Smooth muscle cell (in vitro differentiated cells): ENCODE measurements around the gene SLC38A1. TPM values are rescaled to one million over a fixed set of nuclear protein-coding genes. Genes with fewer than 3 reads are reported as not detected.

Experiments used
- DNase-seq: peaks from one replicate; lab custom pipeline; 2025; ENCODE audit not compliant: unreplicated experiment; lab: John Stamatoyannopoulos, UW
- H2AFZ ChIP-seq: fragments of 200-600 bp; sonication (generic); 2 replicates; pipeline ENCODE4 v1.6.0; 2016; ENCODE audit warnings: antibody characterized with exemption, low read depth, mild to moderate bottlenecking
- H3F3A ChIP-seq: fragments of 200-600 bp; sonication (generic); 2 replicates; pipeline ENCODE4 v1.6.0; 2017; ENCODE audit warnings: antibody characterized with exemption, low read depth
- H3K27ac ChIP-seq: fragments of 200-600 bp; sonication (generic); 2 replicates; pipeline ENCODE4 v1.5.1; 2016; ENCODE audit warnings: low read depth, mild to moderate bottlenecking
- H3K27me3 ChIP-seq: fragments of 200-600 bp; sonication (generic); 2 replicates; pipeline ENCODE4 v1.6.1; 2016; ENCODE audit warnings: low read depth, mild to moderate bottlenecking
- H3K36me3 ChIP-seq: fragments of 200-600 bp; sonication (generic); 2 replicates; pipeline ENCODE4 v1.5.1; 2016; ENCODE audit warnings: low read depth
- H3K4me1 ChIP-seq: fragments of 200-600 bp; sonication (generic); 2 replicates; pipeline ENCODE4 v1.5.1; 2016; ENCODE audit warnings: low read depth
- H3K4me2 ChIP-seq: fragments of 200-600 bp; sonication (generic); 2 replicates; pipeline ENCODE4 v1.6.0; 2016; ENCODE audit warnings: mild to moderate bottlenecking
- H3K4me3 ChIP-seq: fragments of 200-600 bp; sonication (generic); 2 replicates; pipeline ENCODE4 v1.5.1; 2016; ENCODE audit warnings: mild to moderate bottlenecking
- H3K79me2 ChIP-seq: fragments of 200-600 bp; sonication (generic); 2 replicates; pipeline ENCODE4 v1.6.0; 2016; ENCODE audit warnings: low read depth, mild to moderate bottlenecking
- H3K9ac ChIP-seq: fragments of 200-600 bp; sonication (generic); 2 replicates; pipeline ENCODE4 v1.6.0; 2016; ENCODE audit warnings: low read depth
- H3K9me3 ChIP-seq: fragments of 200-600 bp; sonication (generic); replicated peaks from 2 replicates; pipeline ENCODE4 v1.5.1; 2016; ENCODE audit warnings: low read depth
- H4K20me1 ChIP-seq: fragments of 200-600 bp; sonication (generic); 2 replicates; pipeline ENCODE4 v1.6.0; 2016; ENCODE audit warnings: low read depth
- WGBS: methylation state at CpG from one replicate; pipeline ENCODE4 v1.1.7; 2016; ENCODE audit warnings: low lambda C conversion rate; 5-methylcytosine and 5-hydroxymethylcytosine counted together
- polyA plus RNA-seq: library from polyadenylated mRNA; unstranded; fragments of >200 nt; fragmentation: Nextera tagmentation; extraction: Ambion mirVana; gene quantifications from 2 replicates; pipeline ENCODE4 v1.2.1, GENCODE V29; 2016
- total RNA-seq: library from RNA; depleted of rRNA; stranded (reverse); fragments of >200 nt; gene quantifications from 2 replicates; pipeline ENCODE4 v1.2.3, GENCODE V29; 2014
- TF ChIP-seq, protein P1 (sequence below): fragments of 200-600 bp; sonication (generic); IDR thresholded peaks from 2 replicates; pipeline ENCODE4 v1.5.1; 2017; ENCODE audit warnings: borderline replicate concordance, mild to moderate bottlenecking, antibody characterized with exemption; ENCODE audit not compliant: insufficient read depth, poor library complexity, severe bottlenecking

Gene SLC38A1
- total and polyA plus RNA-seq, 2 experiments from 2014 or later: 23.5 to 85.8 TPM

DNA sequence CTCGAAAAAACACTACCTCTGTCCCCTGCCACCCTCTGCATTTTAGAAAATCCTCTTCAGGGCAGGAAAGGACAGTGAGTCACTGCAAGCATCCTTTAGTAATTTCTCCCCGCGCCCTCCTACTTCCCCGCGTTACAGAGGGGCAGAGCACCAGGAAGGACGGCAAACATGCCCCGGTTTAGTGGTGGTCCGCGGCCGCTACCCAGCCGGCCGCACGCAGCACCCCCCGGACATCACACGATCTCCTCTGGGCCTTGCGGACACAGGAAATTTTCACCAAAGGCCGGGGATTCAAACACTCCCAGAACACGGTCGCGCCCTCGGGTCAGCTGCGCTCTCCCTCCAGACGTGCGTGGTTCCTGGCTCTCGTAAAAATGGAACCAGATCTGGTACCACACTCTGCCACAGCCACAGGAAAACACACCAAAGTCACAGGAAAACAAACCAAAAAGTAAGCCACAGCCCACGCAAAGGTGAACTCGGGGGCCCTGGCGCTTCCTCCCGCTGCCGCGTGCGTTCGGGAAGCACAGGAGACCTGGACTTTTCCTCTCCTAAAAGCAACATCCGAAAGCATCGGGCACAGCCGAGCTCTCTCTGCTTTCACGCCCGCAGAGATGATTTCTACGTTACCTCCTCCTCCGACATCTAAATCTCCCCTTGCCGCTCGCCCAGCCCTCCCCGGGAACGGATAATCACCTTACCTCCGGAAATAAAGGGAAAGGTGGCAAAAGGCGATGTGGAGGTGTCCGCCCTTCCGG, 839 bp downstream of the SLC38A1 start:
- H3K4me3 ChIP-seq: peak overlapping the region; percentile 80
- H3K9ac ChIP-seq: peak overlapping the region; percentile 83
- peak overlapping the region; percentile 87 for H2AFZ ChIP-seq
- peak overlapping the region; percentile 81 for H3K27ac ChIP-seq
- no peaks in the 10 kb centered on the region for H3K9me3 ChIP-seq
- WGBS: 1% methylated on average over 48 of the region's 48 CpGs
- TF ChIP-seq, protein P1, sequence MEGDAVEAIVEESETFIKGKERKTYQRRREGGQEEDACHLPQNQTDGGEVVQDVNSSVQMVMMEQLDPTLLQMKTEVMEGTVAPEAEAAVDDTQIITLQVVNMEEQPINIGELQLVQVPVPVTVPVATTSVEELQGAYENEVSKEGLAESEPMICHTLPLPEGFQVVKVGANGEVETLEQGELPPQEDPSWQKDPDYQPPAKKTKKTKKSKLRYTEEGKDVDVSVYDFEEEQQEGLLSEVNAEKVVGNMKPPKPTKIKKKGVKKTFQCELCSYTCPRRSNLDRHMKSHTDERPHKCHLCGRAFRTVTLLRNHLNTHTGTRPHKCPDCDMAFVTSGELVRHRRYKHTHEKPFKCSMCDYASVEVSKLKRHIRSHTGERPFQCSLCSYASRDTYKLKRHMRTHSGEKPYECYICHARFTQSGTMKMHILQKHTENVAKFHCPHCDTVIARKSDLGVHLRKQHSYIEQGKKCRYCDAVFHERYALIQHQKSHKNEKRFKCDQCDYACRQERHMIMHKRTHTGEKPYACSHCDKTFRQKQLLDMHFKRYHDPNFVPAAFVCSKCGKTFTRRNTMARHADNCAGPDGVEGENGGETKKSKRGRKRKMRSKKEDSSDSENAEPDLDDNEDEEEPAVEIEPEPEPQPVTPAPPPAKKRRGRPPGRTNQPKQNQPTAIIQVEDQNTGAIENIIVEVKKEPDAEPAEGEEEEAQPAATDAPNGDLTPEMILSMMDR: no peak
- no peaks in the 10 kb centered on the region for H3K27me3 ChIP-seq
- H4K20me1 ChIP-seq: peaks cover 27% of the 10 kb centered on the region
- H3K4me2 ChIP-seq: peak overlapping the region; percentile 90
- no peak for DNase-seq
- H3K4me1 ChIP-seq: peaks cover 47% of the 10 kb centered on the region
- peaks cover 8% of the 10 kb centered on the region for H3F3A ChIP-seq
- H3K79me2 ChIP-seq: peaks cover 54% of the 10 kb centered on the region
- H3K36me3 ChIP-seq: no peaks in the 10 kb centered on the region

DNA sequence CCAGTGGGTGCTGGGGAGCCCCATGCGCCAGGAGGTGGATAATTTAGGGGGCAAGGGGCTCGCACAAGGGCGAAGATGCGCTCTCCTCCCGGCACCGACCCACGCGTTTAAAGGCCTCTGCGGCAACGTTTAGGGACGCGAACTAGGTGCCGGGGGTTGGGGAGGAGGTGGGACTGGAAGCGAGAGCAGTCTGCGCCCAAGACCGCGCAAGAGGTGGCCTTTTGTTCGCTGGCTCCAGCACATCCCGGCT, 1.3 kb downstream of the SLC38A1 start:
- no peaks in the 10 kb centered on the region for H3K9me3 ChIP-seq
- no peak for DNase-seq
- H3K27ac ChIP-seq: peak overlapping the region; percentile 81
- H3K4me2 ChIP-seq: peak overlapping the region; percentile 90
- WGBS: 3% methylated on average over 19 of the region's 19 CpGs
- peak overlapping the region; percentile 80 for H3K4me3 ChIP-seq
- H3K36me3 ChIP-seq: no peaks in the 10 kb centered on the region
- peaks cover 8% of the 10 kb centered on the region for H3F3A ChIP-seq
- H2AFZ ChIP-seq: peak overlapping the region; percentile 87
- H3K27me3 ChIP-seq: no peaks in the 10 kb centered on the region
- peak overlapping the region; percentile 83 for H3K9ac ChIP-seq
- peaks cover 59% of the 10 kb centered on the region for H3K79me2 ChIP-seq
- peaks cover 30% of the 10 kb centered on the region for H4K20me1 ChIP-seq
- TF ChIP-seq, protein P1: no peak
- H3K4me1 ChIP-seq: peaks cover 52% of the 10 kb centered on the region

DNA sequence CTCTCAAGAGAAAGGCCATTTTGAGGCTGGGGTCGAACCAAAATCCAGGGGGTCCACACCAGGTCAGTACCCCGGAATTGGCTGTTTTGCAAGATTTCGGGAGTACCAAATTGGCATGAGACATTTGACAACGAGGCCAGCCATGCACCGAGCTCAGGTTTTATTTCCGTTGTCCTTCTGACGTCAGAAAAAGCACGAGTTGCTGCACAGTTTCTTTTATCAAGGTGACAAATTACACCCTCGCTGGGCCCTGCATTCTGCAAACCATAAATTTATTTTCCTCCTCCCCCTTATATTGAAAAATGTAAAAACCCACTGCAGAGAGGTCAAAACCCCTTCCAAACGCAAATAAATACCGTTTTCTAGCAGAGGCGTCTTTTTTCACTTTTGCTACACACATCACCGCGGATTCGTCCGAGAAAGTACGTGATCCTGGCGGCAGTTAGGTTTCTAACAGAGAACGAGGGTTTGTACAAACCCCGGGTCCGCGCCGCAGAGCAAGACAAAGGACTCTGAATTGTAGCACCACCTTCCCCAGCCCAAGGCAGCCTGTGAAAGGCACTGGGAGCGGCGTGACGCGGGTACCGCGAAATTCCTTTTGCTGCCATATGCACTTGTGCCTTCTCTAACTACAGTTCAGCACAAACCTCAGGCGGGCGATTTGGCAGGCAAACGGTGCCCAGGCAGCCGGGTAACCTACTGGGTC, 1.8 kb downstream of the SLC38A1 start:
- H4K20me1 ChIP-seq: peaks cover 30% of the 10 kb centered on the region
- H3K27me3 ChIP-seq: no peaks in the 10 kb centered on the region
- H3K9me3 ChIP-seq: no peaks in the 10 kb centered on the region
- under 1% methylated on average over 33 of the region's 33 CpGs for WGBS
- H3K4me2 ChIP-seq: peak overlapping the region; percentile 90
- H3K79me2 ChIP-seq: peaks cover 64% of the 10 kb centered on the region
- H2AFZ ChIP-seq: peak overlapping the region; percentile 87
- peak overlapping the region; percentile 80 for H3K4me3 ChIP-seq
- H3K4me1 ChIP-seq: peaks cover 57% of the 10 kb centered on the region
- peaks cover 8% of the 10 kb centered on the region for H3F3A ChIP-seq
- TF ChIP-seq, protein P1: no peak
- H3K36me3 ChIP-seq: no peaks in the 10 kb centered on the region
- peak overlapping the region; percentile 83 for H3K9ac ChIP-seq
- H3K27ac ChIP-seq: peak overlapping the region; percentile 81
- no peak for DNase-seq

DNA sequence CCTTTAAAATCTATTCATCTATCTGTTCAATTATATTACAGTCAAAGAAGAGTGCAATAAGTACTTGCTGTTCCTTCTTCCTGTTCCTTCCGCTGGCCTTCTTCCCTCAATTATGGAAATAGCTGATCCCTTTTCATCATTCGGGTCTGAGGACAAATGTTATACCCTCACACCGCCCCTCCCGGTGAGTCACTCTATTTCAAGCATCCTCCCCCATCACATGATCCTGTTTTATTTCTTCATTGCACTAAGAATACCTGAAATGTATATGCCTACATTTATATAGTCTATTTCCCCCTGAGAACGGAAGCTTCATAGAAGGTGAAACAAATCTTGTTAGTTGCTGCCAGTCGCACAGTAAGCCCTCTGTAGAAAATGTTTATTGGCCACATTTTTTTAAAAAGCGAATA, 2.5 kb downstream of the SLC38A1 start:
- Histone ChIP-seq H3K36me3 (no peaks in the 10 kb centered on the region), H3K4me1 (peaks cover 63% of the 10 kb centered on the region), H3K4me2 (peak overlapping the region; percentile 90), H3K27me3 (no peaks in the 10 kb centered on the region), H4K20me1 (peaks cover 35% of the 10 kb centered on the region), H3K9ac (peak overlapping the region; percentile 83), H3K9me3 (no peaks in the 10 kb centered on the region), H3K79me2 (peaks cover 70% of the 10 kb centered on the region), H3K4me3 (peak overlapping the region; percentile 80), H2AFZ (peak overlapping the region; percentile 87), H3F3A (peaks cover 13% of the 10 kb centered on the region), H3K27ac (peak overlapping the region; percentile 81)
- 20% methylated on average over 7 of the region's 7 CpGs for WGBS
- no peak for DNase-seq
- TF ChIP-seq, protein P1: no peak
